Measurements from ENCODE around the gene ARSA.
"Not testable (repeated sequence)": the region's sequence is repeated elsewhere in the genome, so short reads cannot be mapped to it uniquely, and the experiment has no call there.

Gene ARSA

DNA sequence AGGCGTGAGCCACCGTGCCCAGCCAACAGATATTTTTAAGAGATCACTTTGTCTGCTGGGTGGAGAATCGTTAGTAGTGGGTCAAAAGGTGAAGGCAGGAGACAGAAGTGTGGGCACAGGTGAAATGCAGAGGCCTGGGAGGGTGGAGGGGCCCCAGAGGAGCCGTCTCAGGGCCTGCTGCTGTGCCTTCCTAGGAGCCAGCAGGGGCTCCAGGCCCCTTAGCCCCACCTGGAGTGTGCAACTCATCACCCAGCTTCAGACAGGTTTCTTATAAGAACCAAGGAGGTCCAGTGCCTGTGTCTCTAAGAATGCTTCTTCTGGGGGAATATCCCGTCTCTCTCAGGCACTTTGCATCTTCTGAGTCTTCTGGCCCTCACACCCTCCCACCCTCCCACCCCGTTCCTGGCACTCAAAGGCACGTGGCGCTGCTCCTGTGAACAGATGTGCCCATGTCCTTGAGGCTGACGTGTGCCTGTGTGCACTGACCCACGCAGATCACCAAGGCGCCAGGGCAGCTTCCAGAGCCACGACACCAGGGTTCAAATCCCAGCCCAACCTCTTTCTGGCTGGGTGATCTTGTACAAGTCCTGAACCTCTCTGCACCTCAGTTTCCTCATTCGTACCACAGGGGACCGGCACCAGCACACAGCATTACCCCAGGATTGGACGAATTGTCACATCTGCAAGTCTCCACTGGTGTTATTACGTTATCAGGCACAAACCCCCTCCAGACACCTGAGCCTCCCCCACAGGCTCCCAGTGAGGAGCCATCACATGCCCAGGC, 3.4 kb downstream of the ARSA start:
- in situ Hi-C loops (cut with MboI; ENCODE audit: low sequenced_read_pairs) = no loop called here

DNA sequence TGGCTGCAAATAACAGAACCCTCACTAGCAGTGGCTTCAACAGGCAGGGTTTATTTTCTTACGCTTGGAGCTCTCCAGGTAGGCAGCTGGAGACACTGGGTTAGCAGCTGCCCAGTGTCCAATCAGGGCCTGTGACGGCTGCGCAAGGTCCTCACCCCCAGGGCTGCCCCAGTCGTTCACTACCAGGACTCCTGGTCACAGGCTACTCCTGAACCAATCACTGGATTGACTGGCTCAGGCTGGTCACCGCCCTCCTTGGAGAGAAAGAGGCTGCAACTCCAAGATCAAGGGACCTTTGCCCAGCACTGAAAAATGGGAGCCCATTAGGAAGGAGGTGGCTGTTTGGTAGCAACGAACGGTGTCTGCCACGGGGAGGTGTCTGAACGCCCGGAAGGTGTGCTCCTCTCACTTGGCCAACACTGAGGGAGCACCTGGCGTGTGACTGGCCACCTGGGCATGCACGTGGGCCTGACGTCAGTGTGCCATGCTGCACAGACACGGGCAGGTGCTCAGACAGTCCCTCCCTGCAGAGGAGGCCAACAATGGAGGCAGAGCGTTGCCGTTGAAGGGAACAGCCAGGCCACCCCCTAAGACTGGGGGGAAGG, 5.1 kb downstream of the ARSA start:
- in situ Hi-C loops (cut with MboI; ENCODE audit: low sequenced_read_pairs) = no loop called here

DNA sequence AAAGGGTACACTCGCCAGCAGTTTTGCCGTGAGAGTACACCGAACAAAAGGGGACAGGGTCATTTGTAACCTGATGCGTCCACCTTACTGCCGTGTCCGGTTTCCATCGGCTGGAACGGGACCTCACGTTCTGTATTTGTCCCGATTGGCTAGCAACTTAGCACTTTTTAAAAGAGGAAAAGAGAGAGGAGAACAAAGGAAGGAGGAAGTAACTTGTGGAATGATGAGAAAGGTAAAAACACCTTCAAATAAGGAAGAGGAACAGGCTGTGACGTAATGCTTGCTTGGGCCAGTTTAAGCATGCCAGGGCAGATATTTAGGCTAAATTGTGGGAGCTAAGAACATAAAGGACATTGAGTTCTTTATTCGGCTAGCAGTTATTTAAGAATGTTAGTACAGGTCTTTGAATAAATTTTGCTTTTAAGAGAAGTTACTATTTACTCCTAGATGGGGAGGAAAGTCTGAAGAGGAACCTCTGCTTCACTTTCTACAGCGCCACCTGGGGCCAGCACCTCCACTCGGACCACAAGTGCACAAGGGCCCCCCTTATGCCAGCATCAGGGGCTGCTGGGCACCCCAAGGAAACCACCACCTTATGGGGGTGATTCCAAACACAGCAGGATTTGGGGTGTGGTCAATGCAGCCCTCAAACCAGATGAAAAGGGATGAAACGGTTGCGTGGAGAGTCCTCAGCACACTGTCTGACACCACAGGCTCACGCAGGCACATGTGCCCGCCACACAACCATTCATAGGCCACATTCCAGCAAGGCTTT, 5.8 kb downstream of the ARSA start:
- in situ Hi-C loops (cut with MboI; ENCODE audit: low sequenced_read_pairs) = no loop called here

DNA sequence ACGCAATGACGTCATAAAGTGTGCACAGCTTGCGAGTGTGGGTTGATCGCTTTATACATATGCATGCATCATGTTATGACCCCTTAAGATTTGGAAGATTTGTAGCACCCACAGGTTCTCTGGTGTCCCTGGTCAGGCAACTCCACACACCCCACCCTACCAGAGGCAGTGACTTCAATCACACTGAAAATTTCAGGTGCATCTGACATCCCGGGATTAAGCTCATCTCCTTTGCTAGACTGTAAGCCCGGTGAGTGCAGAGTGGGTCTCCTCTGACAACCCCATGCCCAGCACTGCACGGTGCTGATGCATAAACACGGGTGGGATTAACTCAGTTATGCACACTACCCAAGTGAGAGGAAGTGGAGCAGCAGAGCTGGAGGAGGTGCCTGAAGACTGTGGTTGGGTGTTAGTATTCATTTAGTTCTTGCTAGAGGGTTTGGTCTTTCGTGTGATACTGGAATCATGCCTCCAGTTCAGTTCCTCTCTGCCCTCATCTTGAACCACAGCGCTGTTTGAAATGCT, 6.5 kb downstream of the ARSA start:
- in situ Hi-C loops (cut with MboI; ENCODE audit: low sequenced_read_pairs) = no loop called here

DNA sequence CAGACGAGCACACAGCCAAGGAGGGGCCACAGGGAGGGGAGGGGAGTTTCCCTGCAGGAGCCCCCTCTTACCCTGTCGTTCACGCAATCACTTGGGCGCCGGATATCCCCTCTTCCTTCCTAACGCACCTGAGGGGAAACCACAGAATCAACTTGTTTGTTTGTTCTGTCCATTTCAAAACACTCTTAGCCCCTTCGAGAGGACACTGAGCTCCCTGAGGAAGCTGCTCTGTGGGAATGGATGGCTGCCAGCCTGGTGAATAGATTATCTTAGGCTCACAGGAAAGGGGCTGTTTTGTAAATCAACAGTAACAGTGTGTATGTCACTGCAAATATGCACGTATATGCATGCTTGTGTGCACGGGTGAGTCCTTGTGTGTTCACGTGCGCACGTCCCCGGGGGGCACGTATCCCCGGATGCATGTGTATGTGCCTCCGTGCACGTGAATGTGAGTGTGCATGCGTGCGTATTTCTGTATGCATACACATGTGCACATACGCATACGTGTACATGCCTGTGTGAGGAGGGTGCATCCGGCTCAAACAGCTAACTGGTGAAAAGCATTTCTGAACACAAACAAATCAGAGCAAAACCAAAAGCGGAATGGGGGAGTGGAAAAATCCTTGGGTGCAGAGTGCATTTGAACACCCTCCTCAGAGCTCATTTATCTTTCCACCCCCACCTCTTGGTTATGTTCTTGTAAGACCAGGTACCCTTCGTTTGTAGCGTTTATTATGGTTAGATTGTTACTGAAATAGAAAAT, 7.2 kb downstream of the ARSA start:
- in situ Hi-C loops (cut with MboI; ENCODE audit: low sequenced_read_pairs) = no loop called here

DNA sequence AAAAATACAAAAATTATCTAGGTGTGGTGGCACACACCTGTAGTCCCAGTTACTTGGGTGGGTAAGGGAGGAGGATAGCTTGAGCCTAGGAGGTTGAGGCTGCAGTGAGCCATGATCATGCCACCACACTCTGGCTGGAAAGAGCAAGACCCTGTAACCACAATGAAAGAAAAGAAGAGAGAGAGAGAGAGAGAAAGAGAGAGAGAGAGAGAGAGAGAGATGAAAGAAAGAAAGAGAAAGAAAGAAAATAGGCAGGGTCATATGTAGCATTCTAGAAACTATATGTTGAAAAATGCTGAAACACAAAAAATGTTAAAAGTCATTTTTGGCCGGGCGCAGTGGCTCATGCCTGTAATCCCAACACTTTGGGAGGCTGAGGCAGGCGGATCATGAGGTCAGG, 13.7 kb downstream of the ARSA start:
- in situ Hi-C loops (cut with MboI; ENCODE audit: low sequenced_read_pairs) = not testable (repeated sequence)

DNA sequence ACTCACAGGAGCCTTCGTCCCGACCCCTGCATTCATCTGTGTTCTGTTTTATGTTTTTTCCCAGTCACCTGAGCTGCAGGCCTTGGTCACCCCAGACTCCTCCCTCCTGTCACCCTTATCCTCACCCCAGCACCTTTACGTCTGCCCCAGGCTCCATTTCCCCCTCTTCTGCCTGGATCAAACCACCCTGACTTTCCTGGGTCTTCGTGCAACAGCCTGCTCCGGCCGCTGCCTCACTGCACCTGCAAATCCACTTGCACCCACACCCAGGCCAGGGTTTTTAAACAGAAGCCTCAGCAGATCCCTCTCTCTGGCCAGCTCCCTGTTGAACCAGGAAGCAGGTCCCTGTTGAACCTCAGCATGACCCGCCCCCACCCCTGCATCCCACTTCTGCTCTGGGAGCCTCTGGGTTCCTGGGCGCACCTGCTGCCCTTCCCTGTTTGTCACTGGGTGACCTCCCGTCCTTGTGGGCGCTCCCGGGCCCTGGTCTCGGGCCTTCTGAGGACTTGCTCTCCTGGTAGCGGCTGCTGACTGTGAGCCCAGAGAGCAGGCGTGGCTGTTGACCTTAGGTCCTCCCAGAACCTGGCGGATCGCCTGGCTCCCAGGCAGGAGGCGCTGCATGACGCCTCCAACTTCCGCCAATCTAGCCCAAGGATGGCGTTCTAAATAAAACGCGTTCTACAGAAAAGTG, 14.5 kb downstream of the ARSA start:
- in situ Hi-C loops (cut with MboI; ENCODE audit: low sequenced_read_pairs) = no loop called here

DNA sequence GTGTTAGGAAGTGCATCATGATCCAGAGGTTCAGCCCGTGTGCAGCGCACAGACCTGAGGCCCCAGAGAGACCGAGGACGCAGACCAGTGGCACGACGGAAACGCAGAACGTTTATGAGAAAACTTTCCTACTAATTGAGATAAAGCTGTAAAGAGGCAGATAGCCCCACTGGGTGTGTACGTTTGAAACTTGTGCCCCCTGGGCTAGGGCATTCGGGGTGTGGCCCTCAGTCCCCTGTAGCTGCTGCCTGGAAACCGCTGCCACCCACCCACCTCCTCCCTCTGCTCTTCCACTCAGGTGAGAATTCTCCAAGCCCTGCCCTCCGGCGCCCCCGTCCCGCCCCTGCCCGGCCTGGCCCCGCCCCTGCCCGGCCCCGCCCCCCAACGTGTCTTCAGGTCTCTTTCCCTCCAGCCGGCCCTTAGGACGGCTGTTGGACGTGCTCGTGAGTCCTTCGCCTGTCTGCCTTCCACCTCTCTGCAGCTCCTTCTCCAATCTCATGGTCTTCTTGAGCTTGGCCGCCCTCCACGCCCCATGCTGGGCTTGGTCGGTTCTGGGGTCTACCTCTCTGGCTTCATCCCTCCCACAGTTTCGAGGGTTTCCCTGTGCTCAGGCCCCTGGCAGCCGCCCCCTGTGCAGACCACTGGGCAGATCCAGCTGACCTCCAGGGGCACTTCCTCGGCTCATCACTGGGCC, 15.3 kb downstream of the ARSA start:
- in situ Hi-C loops (cut with MboI; ENCODE audit: low sequenced_read_pairs) = no loop called here

DNA sequence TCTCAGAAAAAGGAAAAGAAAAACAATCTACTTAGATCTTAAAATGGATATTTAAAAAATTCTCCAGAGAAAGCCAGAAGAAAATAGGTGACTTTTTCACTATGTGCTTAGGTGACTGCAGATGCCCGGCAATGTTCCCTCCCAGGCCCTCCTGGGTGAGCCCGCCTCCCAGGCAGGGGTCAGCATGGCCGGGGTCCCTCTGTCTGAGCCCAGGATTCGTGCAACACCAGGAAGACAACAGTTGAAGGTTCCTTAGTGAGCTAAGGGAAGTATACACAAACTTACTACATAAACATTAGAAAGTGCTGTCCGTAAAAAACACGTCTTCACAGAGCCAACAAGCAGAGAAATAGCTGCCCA, 15.8 kb downstream of the ARSA start:
- in situ Hi-C loops (cut with MboI; ENCODE audit: low sequenced_read_pairs) = no loop called here

DNA sequence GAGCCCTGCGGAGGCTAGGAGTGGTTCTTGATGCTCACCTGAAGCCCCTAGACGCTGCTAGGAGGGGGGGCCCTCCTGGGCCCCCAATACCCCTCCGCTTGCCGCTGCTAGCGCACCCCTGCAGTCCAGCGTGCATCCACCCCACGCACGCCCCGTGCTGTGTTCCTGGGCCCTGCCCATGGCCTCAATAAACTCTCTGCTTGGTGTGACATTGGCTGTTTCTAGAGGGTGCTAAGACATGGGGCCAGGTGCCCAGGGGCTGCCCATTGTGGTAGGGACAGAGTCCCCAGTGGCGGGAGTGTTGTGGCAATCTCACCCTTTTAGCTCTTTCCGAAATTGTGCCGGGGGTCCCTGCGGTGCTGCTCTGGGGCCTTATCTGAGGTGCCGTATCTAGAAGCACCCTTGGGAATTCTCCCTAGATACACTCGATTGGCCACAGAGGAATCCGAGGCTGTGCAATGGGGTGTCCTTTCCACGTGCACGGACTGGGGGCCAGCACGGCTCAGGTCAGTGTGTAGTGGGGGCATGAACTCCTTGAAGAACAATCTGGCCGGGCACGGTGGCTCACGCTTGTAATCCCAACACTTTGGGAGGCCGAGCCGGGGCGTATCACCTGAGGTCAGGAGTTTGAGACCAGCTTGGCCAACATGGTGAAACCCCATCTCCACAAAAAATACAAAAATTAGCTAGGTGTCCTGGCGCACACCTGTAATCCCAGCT, 16.5 kb downstream of the ARSA start:
- in situ Hi-C loops (cut with MboI; ENCODE audit: low sequenced_read_pairs) = no loop called here

DNA sequence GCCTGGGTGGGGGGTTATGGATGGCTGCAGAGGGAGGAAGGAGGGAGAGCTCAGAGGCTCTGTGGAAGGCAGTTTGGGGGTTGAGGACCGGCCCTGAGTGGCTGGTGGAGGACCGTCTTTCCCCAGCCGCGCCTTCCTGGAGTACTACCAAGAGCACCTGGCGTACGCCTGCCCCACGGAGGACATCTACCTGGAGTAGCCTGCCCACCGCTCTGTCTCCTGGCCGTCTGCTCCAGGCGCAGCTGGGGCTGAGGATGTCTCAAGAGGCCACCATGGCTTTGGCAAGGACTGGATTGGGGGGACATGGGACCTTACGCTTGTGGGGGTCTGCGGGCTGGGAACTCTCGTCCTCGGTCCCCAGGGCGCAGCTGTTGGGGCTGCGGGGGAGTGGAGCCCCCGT, 17.4 kb downstream of the ARSA start:
- in situ Hi-C loops (cut with MboI; ENCODE audit: low sequenced_read_pairs) = no loop called here

DNA sequence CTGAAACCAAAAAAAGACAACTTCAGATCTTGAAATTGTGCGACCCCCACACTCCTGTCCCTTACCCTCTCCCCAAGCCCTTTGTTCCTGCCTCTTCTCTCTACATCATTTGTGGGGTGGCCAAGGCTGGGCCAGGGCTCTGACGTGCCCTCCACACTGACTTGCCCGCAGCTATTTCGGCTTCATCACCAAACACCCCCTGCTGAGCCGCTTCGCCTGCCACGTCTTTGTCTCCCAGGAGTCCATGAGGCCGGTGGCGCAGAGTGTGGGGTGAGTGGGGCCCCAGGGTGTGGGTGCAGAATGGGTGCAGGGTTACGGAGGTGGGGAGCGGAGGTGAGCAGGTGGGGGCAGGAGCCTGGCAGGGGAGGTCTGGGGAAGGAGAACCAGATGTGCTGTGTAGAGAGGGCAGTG, 17.9 kb downstream of the ARSA start:
- in situ Hi-C loops (cut with MboI; ENCODE audit: low sequenced_read_pairs) = no loop called here

DNA sequence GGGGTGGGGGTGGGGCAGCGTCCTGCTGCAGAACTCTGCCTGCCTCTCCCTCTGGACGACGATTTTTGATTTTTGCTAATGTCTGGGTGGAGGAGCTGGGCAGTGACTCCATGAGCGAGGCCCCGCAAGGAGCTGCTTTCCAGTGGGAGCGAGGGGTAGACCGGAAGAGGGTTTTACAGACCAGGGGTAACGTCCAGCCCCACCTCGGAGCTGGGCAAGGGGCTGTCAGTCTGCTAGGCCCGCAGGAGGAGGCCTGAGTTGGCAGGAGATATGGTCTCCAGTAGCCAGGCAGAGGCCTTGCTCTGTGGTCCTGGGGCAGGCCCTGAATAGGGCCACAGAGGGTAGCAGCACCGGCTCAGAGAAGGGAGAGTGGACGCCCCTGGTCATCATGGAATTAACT, 18.4 kb downstream of the ARSA start:
- in situ Hi-C loops (cut with MboI; ENCODE audit: low sequenced_read_pairs) = no loop called here

DNA sequence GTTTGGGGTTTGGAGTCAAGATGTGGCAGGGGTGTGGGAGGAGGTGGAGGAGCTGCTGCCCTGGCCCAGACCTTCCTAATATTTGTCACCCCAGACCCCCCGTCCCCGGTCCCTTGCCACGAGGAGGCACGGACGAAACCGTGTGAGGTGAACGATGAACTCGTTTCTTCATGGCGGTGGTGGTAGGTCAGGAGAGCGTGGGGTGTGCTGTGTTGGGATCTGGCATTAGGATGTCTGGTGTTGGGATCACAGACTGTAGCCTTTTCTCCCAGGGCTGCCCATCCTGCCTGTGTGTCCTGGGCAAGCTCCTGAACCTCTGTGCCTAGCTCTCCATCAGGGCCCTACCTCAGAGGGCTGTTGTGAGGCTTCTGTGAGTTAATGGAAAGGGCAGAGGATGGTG, 19.0 kb downstream of the ARSA start:
- in situ Hi-C loops (cut with MboI; ENCODE audit: low sequenced_read_pairs) = no loop called here

DNA sequence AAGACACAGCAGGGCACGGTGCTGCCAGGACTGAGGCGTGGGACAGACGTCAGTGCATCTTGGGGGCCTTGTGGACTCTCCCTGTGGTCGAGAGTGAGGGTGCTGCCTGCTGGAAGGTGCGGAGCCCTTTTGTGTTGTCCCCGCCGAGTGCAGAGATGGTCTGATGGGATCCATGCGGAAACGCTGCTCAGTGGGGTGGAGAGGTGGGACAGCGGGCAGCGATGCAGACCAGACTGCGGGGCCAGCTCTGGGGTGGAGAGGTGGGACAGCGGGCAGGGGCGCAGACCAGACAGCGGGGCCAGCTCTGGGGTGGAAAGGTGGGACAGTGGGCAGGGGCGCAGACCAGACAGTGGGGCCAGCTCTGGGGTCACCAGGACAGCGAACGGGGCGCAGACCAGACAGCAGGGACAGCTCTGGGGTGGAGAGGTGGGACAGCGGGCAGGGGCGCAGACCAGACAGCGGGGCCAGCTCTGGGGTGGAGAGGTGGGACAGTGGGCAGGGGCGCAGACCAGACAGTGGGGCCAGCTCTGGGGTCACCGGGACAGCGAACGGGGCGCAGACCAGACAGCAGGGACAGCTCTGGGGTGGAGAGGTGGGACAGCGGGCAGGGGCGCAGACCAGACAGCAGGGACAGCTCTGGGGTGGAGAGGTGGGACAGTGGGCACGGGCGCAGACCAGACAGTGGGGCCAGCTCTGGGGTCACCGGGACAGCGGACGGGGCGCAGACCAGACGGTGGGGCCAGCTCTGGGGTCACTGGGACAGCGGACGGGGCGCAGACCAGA, 19.7 kb downstream of the ARSA start:
- in situ Hi-C loops (cut with MboI; ENCODE audit: low sequenced_read_pairs) = not testable (repeated sequence)

DNA sequence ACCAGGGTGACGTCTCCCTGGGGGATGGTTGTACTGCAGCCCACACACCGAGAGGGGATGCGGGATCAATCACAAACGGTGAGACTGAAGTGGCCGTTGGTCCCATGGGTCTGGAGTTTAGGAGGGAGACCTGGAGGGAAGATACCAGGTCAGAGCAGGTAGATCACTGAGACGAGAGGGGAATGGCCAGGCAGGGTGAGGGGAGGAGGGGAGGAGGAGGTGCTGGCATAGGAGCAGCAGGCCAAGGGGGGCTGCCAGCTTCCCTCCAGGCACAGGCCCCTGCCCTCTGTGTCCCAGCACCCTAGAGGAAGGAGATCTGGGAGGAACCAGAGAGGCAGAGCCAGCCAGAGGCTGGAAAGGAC, 20.3 kb downstream of the ARSA start:
- in situ Hi-C loops (cut with MboI; ENCODE audit: low sequenced_read_pairs) = no loop called here

DNA sequence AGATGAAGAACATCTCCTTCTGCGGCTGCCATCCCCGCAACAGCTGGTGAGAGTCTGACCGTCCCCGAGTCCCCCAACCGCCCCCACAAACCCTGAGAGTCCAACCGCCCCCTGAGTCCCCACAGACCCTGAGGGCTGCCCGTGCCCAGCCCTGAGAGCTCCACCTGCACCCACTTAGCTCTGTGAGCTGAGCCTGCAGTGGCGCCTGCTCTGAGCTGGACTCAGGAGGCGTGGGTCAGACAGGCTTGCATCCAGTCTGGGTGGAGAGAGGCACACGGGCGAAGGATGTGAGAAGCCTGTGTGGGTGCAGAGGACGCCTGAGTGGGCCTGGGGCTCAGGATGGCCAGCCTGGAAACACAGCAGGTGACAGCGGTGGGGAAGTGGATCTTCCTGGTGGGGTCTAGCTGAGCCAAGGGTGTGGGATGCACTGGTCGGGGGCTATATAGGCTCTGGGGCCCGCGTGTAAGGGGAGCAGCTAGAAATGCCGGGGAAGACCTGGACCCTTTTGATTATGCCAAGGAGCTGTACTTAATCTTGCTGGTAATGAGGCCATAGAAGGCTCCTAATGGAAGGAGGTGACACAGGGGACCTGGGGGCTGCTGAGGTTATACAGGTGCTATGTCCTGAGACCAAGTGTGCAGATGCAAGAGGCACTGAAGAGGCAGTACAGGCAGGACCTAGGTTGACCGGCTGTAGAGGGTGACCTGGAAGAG, 20.9 kb downstream of the ARSA start:
- in situ Hi-C loops (cut with MboI; ENCODE audit: low sequenced_read_pairs) = no loop called here
